Thyroid gland (tissue), 4 donors: Measurements from ENCODE around the gene NLRP10. TPM values are rescaled to one million over a fixed set of nuclear protein-coding genes. Genes with fewer than 3 reads are reported as not detected.

Experiments used
- DNase-seq, 2 donors: peaks; one replicate each; pipeline ENCODE4 v3.0.0-alpha.2; 2019
- H3K27ac ChIP-seq, 3 donors: fragments of 200-600 bp; sonication (generic); 1 replicate in 2 of 3; 2 replicates in 1 of 3; pipeline ENCODE4 v1.5.1; 2016 to 2019; ENCODE audit warnings: mild to moderate bottlenecking in 1 of 3, moderate library complexity in 1 of 3
- H3K27me3 ChIP-seq: fragments of 200-600 bp; sonication (generic); one replicate; pipeline ENCODE4 v1.5.1; 2019
- H3K36me3 ChIP-seq, 2 donors: fragments of 200-600 bp; sonication (generic); one replicate each; pipeline ENCODE4 v1.5.1; 2016 to 2019
- H3K4me1 ChIP-seq, 2 donors: fragments of 200-600 bp; sonication (generic); one replicate each; pipeline ENCODE4 v1.5.1; 2017 to 2019
- H3K4me3 ChIP-seq, 3 donors: fragments of 200-600 bp; sonication (generic); replicated peaks in 1 of 3; 1 replicate in 2 of 3; 2 replicates in 1 of 3; pipeline ENCODE4 v1.5.1; 2016; ENCODE audit warnings: mild to moderate bottlenecking in 1 of 3
- H3K9me3 ChIP-seq: fragments of 200-600 bp; sonication (generic); one replicate; pipeline ENCODE4 v1.5.1; 2017
- CTCF ChIP-seq, 6 experiments: fragments of 200-600 bp in 3 of 6; fragments of 450-650 bp in 3 of 6; sonication (generic) in 3 of 6; IDR thresholded peaks; one replicate each; pipeline ENCODE4 v1.5.1; 2016 to 2019; ENCODE audit warnings: antibody characterized with exemption in 6 of 6, mild to moderate bottlenecking in 2 of 6, inconsistent platforms in 1 of 6, moderate library complexity in 1 of 6
- POLR2A ChIP-seq, 2 donors: fragments of 450-650 bp; IDR thresholded peaks; one replicate each; pipeline ENCODE4 v1.6.1; 2017; ENCODE audit warnings: antibody characterized with exemption in 2 of 2, mild to moderate bottlenecking in 2 of 2, moderate library complexity in 1 of 2
- WGBS, 2 donors: methylation state at CpG; one replicate each; pipeline ENCODE4 v1.1.5; 2017; 5-methylcytosine and 5-hydroxymethylcytosine counted together
- intact Hi-C: fragments of 100-400 bp; cut with DNase I; formaldehyde crosslinking; loops from one replicate; pipeline ENCODE4 v1.15.1; 2023
- small RNA-seq: library from RNA; depleted of rRNA; stranded (forward); fragments of <200 nt; gene quantifications from one replicate; pipeline ENCODE3, GENCODE V24; 2016
- total RNA-seq, 4 donors: library from RNA; depleted of rRNA; stranded (reverse); fragments of >200 nt; gene quantifications; one replicate each; pipeline ENCODE4 v1.2.3, GENCODE V29; 2016

NLRP10 gene
- total RNA-seq, 4 donors from 2014 or later: not detected

GRCh38 chr11:7936615-7937014, 28.6 kb downstream of the NLRP10 start:
- Histone ChIP-seq H3K27me3 (no peaks in the 10 kb centered on the region), H3K36me3 (no peaks in the 10 kb centered on the region), H3K9me3 (no peaks in the 10 kb centered on the region), H3K27ac (no peak overlapping the region), H3K4me1 (no peaks in the 10 kb centered on the region), H3K4me3 (no peak overlapping the region)
- intact Hi-C loops: no loop called here
- 55 to 61% methylated on average over 1 of the region's 1 CpG for WGBS, 2 donors
- TF ChIP-seq CTCF (IDR thresholded peaks at IDR 0.05) (no peak), POLR2A (IDR thresholded peaks at IDR 0.05) (no peak)
- DNase-seq: no peak

GRCh38 chr11:7931168-7931567, 34.1 kb downstream of the NLRP10 start, which contains the start of gene OR10A6:
TSS of gene OR10A6 (minus strand) at chr11:7931268. CDS start at chr11:7928662, 2,606 bp downstream.
- TF ChIP-seq CTCF (IDR thresholded peaks at IDR 0.05): no peak
- no peak for TF ChIP-seq POLR2A (IDR thresholded peaks at IDR 0.05)

GRCh38 chr11:7927635-7928034, 37.6 kb downstream of the NLRP10 start:
- no peak for DNase-seq
- H3K27ac ChIP-seq: no peak overlapping the region
- H3K36me3 ChIP-seq: no peaks in the 10 kb centered on the region
- no peak overlapping the region for H3K4me3 ChIP-seq
- no peaks in the 10 kb centered on the region for H3K9me3 ChIP-seq
- TF ChIP-seq CTCF (IDR thresholded peaks at IDR 0.05) (no peak), POLR2A (IDR thresholded peaks at IDR 0.05) (no peak)
- H3K27me3 ChIP-seq: no peaks in the 10 kb centered on the region
- intact Hi-C loops: no loop called here
- H3K4me1 ChIP-seq: no peaks in the 10 kb centered on the region
- WGBS, 2 donors: 88% methylated on average over 6 of the region's 6 CpGs

More at GRCh38 chr11:7931168-7931567, 34.1 kb downstream of the NLRP10 start, which contains the start of gene OR10A6:
- H3K4me1 ChIP-seq: no peaks in the 10 kb centered on the region
- no peak within 1 kb of the TSS for H3K4me3 ChIP-seq
- H3K27ac ChIP-seq: no peak within 1 kb of the TSS
- no peaks in the 10 kb centered on the region for H3K27me3 ChIP-seq
- H3K36me3 ChIP-seq: no peaks in the 10 kb centered on the region
- no peaks in the 10 kb centered on the region for H3K9me3 ChIP-seq
- WGBS, 2 donors: 70 to 72% methylated on average over 4 of the region's 4 CpGs
- no peak for DNase-seq
- intact Hi-C loops: no loop called here

- Histone ChIP-seq H3K27me3 (no peaks in the 10 kb centered on the region), H3K4me1 (no peaks in the 10 kb centered on the region), H3K27ac (no peak overlapping the region), H3K36me3 (no peaks in the 10 kb centered on the region), H3K9me3 (no peaks in the 10 kb centered on the region), H3K4me3 (no peak overlapping the region)
- WGBS, 2 donors: 66 to 83% methylated on average over 2 of the region's 2 CpGs
- DNase-seq: no peak
- TF ChIP-seq CTCF (IDR thresholded peaks at IDR 0.05) (no peak), POLR2A (IDR thresholded peaks at IDR 0.05) (no peak)
- intact Hi-C loops: no loop called here
These were observed 40.7 kb downstream of the NLRP10 start for GRCh38 chr11:7924536-7924935.

- no peak for TF ChIP-seq CTCF (IDR thresholded peaks at IDR 0.05)
- no peak for TF ChIP-seq POLR2A (IDR thresholded peaks at IDR 0.05)
- Histone ChIP-seq H3K36me3 (no peaks in the 10 kb centered on the region), H3K27me3 (no peaks in the 10 kb centered on the region), H3K9me3 (no peaks in the 10 kb centered on the region), H3K4me1 (no peaks in the 10 kb centered on the region), H3K4me3 (no peak overlapping the region), H3K27ac (no peak overlapping the region)
- 60 to 69% methylated on average over 2 of the region's 2 CpGs for WGBS, 2 donors
- intact Hi-C loops: no loop called here
- no peak for DNase-seq
These were observed 47.1 kb downstream of the NLRP10 start for GRCh38 chr11:7918141-7918540.

Small RNA genes within 50 kb of the gene (small RNA-seq; reads per million reads assigned to genes)
- gene COX6CP5: not detected

Other genes starting within 250 kb of the NLRP10 start
- gene OR5P2, start 168.5 kb downstream of the NLRP10 start, total RNA-seq: not detected
- not detected for gene OR5P3, start 134.6 kb downstream of the NLRP10 start, total RNA-seq
- not detected for gene OR10A6, start 34.2 kb downstream of the NLRP10 start, total RNA-seq
- gene OR10A3, start 23.7 kb downstream of the NLRP10 start, total RNA-seq: not detected
- gene EIF3F, start 21.9 kb upstream of the NLRP10 start, total RNA-seq: 100 to 1,000 TPM; 187 to 263 (median 231) TPM
- 10 to 100 TPM; 16.3 to 25.8 (median 22.7) TPM for gene TUB, start 115.8 kb upstream of the NLRP10 start, total RNA-seq
- 10 to 100 TPM; 38.2 to 96.9 (median 46.9) TPM for gene RIC3, start 203.6 kb upstream of the NLRP10 start, total RNA-seq